Endodermal cell (in vitro differentiated cells): Measurements from ENCODE around the gene EGLN3. TPM values are rescaled to one million over a fixed set of nuclear protein-coding genes. Genes with fewer than 3 reads are reported as not detected.

Source experiments
- DNase-seq: peaks from one replicate; pipeline ENCODE4 v3.0.0-alpha.2; 2017
- H3K27ac ChIP-seq: 2 replicates; pipeline ENCODE4 v1.5.1; 2013; ENCODE audit warnings: mild to moderate bottlenecking, low read depth, low read length, moderate library complexity
- H3K27me3 ChIP-seq: 2 replicates; pipeline ENCODE4 v1.6.1; 2013; ENCODE audit warnings: mild to moderate bottlenecking, low read length, moderate library complexity; ENCODE audit not compliant: insufficient read depth, control insufficient read depth, poor library complexity, severe bottlenecking
- H3K36me3 ChIP-seq: 2 replicates; pipeline ENCODE4 v1.7.0; 2013; ENCODE audit warnings: mild to moderate bottlenecking, low read length, moderate library complexity; ENCODE audit not compliant: control insufficient read depth, insufficient read depth
- H3K4me1 ChIP-seq: one replicate; pipeline ENCODE4 v1.7.0; 2013; ENCODE audit warnings: low read length; ENCODE audit not compliant: control insufficient read depth, insufficient read depth
- H3K4me3 ChIP-seq: 2 replicates; pipeline ENCODE4 v1.5.1; 2013; ENCODE audit warnings: mild to moderate bottlenecking, low read length, moderate library complexity
- H3K9ac ChIP-seq: 2 replicates; pipeline ENCODE4 v1.6.1; 2013; ENCODE audit warnings: mild to moderate bottlenecking, low read length, moderate library complexity; ENCODE audit not compliant: poor library complexity, severe bottlenecking; ENCODE audit errors: extremely low read depth
- H3K9me3 ChIP-seq: 2 replicates; pipeline ENCODE4 v1.6.1; 2013; ENCODE audit warnings: mild to moderate bottlenecking, low read length, moderate library complexity; ENCODE audit not compliant: control insufficient read depth
- H3K27ac Mint-ChIP-seq: 2 replicates; pipeline ENCODE4 v1.8.0; 2020; ENCODE audit warnings: mixed read lengths
- H3K27me3 Mint-ChIP-seq: 2 replicates; pipeline ENCODE4 v1.8.0; 2021; ENCODE audit warnings: mild to moderate bottlenecking, mixed read lengths; ENCODE audit not compliant: insufficient read depth
- H3K36me3 Mint-ChIP-seq: 2 replicates; pipeline ENCODE4 v1.8.0; 2020; ENCODE audit warnings: low read depth, mixed read lengths
- H3K4me1 Mint-ChIP-seq: 2 replicates; pipeline ENCODE4 v1.8.0; 2020; ENCODE audit warnings: mixed read lengths
- H3K4me3 Mint-ChIP-seq: 2 replicates; pipeline ENCODE4 v1.8.0; 2020; ENCODE audit warnings: mild to moderate bottlenecking, moderate library complexity, mixed read lengths
- H3K9me3 Mint-ChIP-seq: 2 replicates; pipeline ENCODE4 v1.8.0; 2020; ENCODE audit warnings: mild to moderate bottlenecking, mixed read lengths
- WGBS, 2 experiments: methylation state at CpG; one replicate each; pipeline versions ENCODE4 v1.1.5 to v1.1.7; 2013; ENCODE audit warnings: missing lambda C conversion rate in 2 of 2, mixed read lengths in 1 of 2; ENCODE audit not compliant: insufficient coverage in 1 of 2, insufficient read length in 1 of 2; 5-methylcytosine and 5-hydroxymethylcytosine counted together
- total RNA-seq, 2 donors: library from RNA; stranded (reverse); fragmentation: NEBNext Ultra II Directional in 1 of 2; extraction: Animal tissue kit (Norgen Biotek cat#: 25700) in 1 of 2; gene quantifications; 2 replicates in 1 of 2; 3 replicates in 1 of 2; pipeline ENCODE4 v1.2.1, GENCODE V29; 2021
- TF ChIP-seq, protein P1 (sequence below): fragments of 200-600 bp; sonication (generic); conservative IDR thresholded peaks from 2 replicates; pipeline ENCODE4 v1.5.0; 2021; ENCODE audit warnings: antibody characterized with exemption, mild to moderate bottlenecking

Gene EGLN3
- total RNA-seq, 2 donors from 2014 or later, result 13.4 to 18.1 TPM

GRCh38 chr14:33986804-33987203 lies 35.9 kb upstream of the EGLN3 start:
- no peaks in the 10 kb centered on the region for H3K27me3 Mint-ChIP-seq
- no peak overlapping the region for H3K27ac Mint-ChIP-seq
- peaks cover 9% of the 10 kb centered on the region for H3K4me1 Mint-ChIP-seq
- H3K36me3 Mint-ChIP-seq, result no peaks in the 10 kb centered on the region
- H3K4me1 ChIP-seq, result peaks cover 4% of the 10 kb centered on the region
- no peak overlapping the region for H3K4me3 Mint-ChIP-seq
- no peaks in the 10 kb centered on the region for H3K27me3 ChIP-seq
- WGBS, 2 experiments, result 67 to 89% methylated on average over 1 to 5 of the region's 5 CpGs
- TF ChIP-seq, protein P1, sequence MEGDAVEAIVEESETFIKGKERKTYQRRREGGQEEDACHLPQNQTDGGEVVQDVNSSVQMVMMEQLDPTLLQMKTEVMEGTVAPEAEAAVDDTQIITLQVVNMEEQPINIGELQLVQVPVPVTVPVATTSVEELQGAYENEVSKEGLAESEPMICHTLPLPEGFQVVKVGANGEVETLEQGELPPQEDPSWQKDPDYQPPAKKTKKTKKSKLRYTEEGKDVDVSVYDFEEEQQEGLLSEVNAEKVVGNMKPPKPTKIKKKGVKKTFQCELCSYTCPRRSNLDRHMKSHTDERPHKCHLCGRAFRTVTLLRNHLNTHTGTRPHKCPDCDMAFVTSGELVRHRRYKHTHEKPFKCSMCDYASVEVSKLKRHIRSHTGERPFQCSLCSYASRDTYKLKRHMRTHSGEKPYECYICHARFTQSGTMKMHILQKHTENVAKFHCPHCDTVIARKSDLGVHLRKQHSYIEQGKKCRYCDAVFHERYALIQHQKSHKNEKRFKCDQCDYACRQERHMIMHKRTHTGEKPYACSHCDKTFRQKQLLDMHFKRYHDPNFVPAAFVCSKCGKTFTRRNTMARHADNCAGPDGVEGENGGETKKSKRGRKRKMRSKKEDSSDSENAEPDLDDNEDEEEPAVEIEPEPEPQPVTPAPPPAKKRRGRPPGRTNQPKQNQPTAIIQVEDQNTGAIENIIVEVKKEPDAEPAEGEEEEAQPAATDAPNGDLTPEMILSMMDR, result no peak
- no peak for DNase-seq
- H3K9ac ChIP-seq, result no peak overlapping the region
- peaks cover 11% of the 10 kb centered on the region for H3K9me3 ChIP-seq
- no peaks in the 10 kb centered on the region for H3K36me3 ChIP-seq
- H3K9me3 Mint-ChIP-seq, result peaks cover 25% of the 10 kb centered on the region
- H3K4me3 ChIP-seq, result no peak overlapping the region
- no peak overlapping the region for H3K27ac ChIP-seq

DNA sequence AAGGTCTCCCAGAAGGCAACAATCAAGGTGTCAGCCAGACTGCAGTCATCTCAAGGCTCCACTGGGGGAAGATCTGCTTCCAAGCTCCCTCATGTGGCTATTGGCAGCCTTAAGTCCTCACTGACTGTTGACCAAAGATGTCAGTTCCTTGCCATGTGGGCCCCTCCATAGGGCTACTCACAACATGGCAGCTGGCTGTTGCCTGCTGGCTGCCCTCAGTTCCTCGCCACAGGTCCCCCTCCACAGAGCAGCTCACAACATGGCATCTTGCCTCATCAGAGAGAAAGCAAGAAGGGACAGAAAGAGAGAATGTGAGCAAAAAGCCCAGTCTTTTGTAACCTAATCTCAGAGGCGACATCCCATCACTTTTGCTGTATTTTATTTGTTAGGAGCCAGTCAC lies 34.4 kb upstream of the EGLN3 start:
- Mint-ChIP-seq H3K9me3 (peaks cover 25% of the 10 kb centered on the region), H3K4me3 (no peak overlapping the region), H3K27me3 (no peaks in the 10 kb centered on the region), H3K27ac (no peak overlapping the region), H3K4me1 (peaks cover 7% of the 10 kb centered on the region), H3K36me3 (no peaks in the 10 kb centered on the region)
- Histone ChIP-seq H3K27ac (no peak overlapping the region), H3K4me1 (peaks cover 4% of the 10 kb centered on the region), H3K9me3 (peaks cover 11% of the 10 kb centered on the region), H3K27me3 (no peaks in the 10 kb centered on the region), H3K36me3 (no peaks in the 10 kb centered on the region), H3K9ac (no peak overlapping the region), H3K4me3 (no peak overlapping the region)
- WGBS, 2 experiments, result 95 to 100% methylated on average over 1 to 2 of the region's 2 CpGs
- TF ChIP-seq, protein P1, result peak; percentile 22
- no peak for DNase-seq

GRCh38 chr14:33979613-33980276 lies 28.9 kb upstream of the EGLN3 start:
- Histone ChIP-seq H3K9me3 (peaks cover under 1% of the 10 kb centered on the region), H3K9ac (no peak overlapping the region), H3K4me3 (no peak overlapping the region), H3K4me1 (no peaks in the 10 kb centered on the region), H3K27ac (no peak overlapping the region), H3K36me3 (no peaks in the 10 kb centered on the region), H3K27me3 (no peaks in the 10 kb centered on the region)
- 64 to 76% methylated on average over 6 to 7 of the region's 7 CpGs for WGBS, 2 experiments
- DNase-seq, result no peak
- TF ChIP-seq, protein P1, result no peak
- Mint-ChIP-seq H3K9me3 (peaks cover 12% of the 10 kb centered on the region), H3K36me3 (no peaks in the 10 kb centered on the region), H3K27me3 (no peaks in the 10 kb centered on the region), H3K27ac (no peak overlapping the region), H3K4me1 (no peaks in the 10 kb centered on the region), H3K4me3 (no peak overlapping the region)
